SK-N-SH treated with all-trans-retinoic acid at 6 μM for 48 hours (cell line): ENCODE measurements around the gene HTT.

Experiments used
- ATAC-seq: fragments of 200-7000 bp; cut with Tn5 transposase; 3 replicates; pipeline ENCODE4 v1.9.1; 2020; ENCODE audit warnings: mild to moderate bottlenecking, moderate library complexity
- BACH2 ChIP-seq: fragments of 250-450 bp; sonication (Bioruptor Pico); IDR thresholded peaks from 2 replicates; pipeline ENCODE4 v1.9.0; 2021; ENCODE audit warnings: mild to moderate bottlenecking, borderline replicate concordance
- ESRRG ChIP-seq: fragments of 250-450 bp; sonication (Bioruptor Pico); IDR thresholded peaks from 2 replicates; pipeline ENCODE4 v1.6.1; 2021; ENCODE audit warnings: mild to moderate bottlenecking
- GLIS3 ChIP-seq: fragments of 250-450 bp; sonication (Bioruptor Pico); IDR thresholded peaks from 2 replicates; pipeline ENCODE4 v1.5.0; 2020; ENCODE audit warnings: mild to moderate bottlenecking, moderate library complexity
- OSR1 ChIP-seq: fragments of 250-450 bp; sonication (Bioruptor Pico); IDR thresholded peaks from 2 replicates; pipeline ENCODE4 v1.8.0; 2022; ENCODE audit warnings: moderate library complexity, mild to moderate bottlenecking, inconsistent platforms
- PATZ1 ChIP-seq: fragments of 250-450 bp; sonication (Bioruptor Pico); IDR thresholded peaks from 2 replicates; pipeline ENCODE4 v1.8.0; 2020; ENCODE audit warnings: mild to moderate bottlenecking, moderate library complexity, borderline replicate concordance
- PPARA ChIP-seq: fragments of 250-450 bp; sonication (Bioruptor Pico); IDR thresholded peaks from 2 replicates; pipeline ENCODE4 v1.5.0; 2020; ENCODE audit warnings: mild to moderate bottlenecking, borderline replicate concordance
- RARB ChIP-seq: fragments of 250-450 bp; sonication (Bioruptor Pico); IDR thresholded peaks from 2 replicates; pipeline ENCODE4 v1.8.0; 2021; ENCODE audit warnings: mild to moderate bottlenecking, moderate library complexity
- SNAI2 ChIP-seq: fragments of 250-450 bp; sonication (Bioruptor Pico); IDR thresholded peaks from 2 replicates; pipeline ENCODE4 v1.5.0; 2020; ENCODE audit warnings: mild to moderate bottlenecking, moderate library complexity
- TCF4 ChIP-seq: fragments of 250-450 bp; sonication (Bioruptor Pico); IDR thresholded peaks from 2 replicates; pipeline ENCODE4 v1.8.0; 2021; ENCODE audit warnings: mild to moderate bottlenecking, moderate library complexity, borderline replicate concordance
- TOX ChIP-seq: fragments of 250-450 bp; sonication (Bioruptor Pico); IDR thresholded peaks from 2 replicates; pipeline ENCODE4 v1.8.0; 2021; ENCODE audit warnings: mild to moderate bottlenecking, moderate library complexity, borderline replicate concordance
- TSHZ2 ChIP-seq: fragments of 250-450 bp; sonication (Bioruptor Pico); IDR thresholded peaks from 2 replicates; pipeline ENCODE4 v1.5.0; 2020; ENCODE audit warnings: mild to moderate bottlenecking, moderate library complexity
- ZC3H10 ChIP-seq: fragments of 250-450 bp; sonication (Bioruptor Pico); IDR thresholded peaks from 2 replicates; pipeline ENCODE4 v1.5.1; 2021; ENCODE audit warnings: mild to moderate bottlenecking, moderate library complexity
- ZFP30 ChIP-seq: fragments of 450-650 bp; formaldehyde crosslinking; IDR thresholded peaks from 2 replicates; pipeline ENCODE4 v1.5.0; 2022; ENCODE audit warnings: mild to moderate bottlenecking, moderate library complexity
- ZNF8 ChIP-seq: fragments of 450-650 bp; formaldehyde crosslinking; IDR thresholded peaks from 2 replicates; pipeline ENCODE4 v1.5.0; 2020; ENCODE audit warnings: mild to moderate bottlenecking, moderate library complexity
- TF ChIP-seq, protein P1 (sequence below): fragments of 250-450 bp; sonication (Bioruptor Pico); IDR thresholded peaks from 2 replicates; pipeline ENCODE4 v1.5.1; 2021; ENCODE audit warnings: mild to moderate bottlenecking, moderate library complexity
- TF ChIP-seq, protein P2 (sequence below): fragments of 250-450 bp; sonication (Bioruptor Pico); IDR thresholded peaks from 2 replicates; pipeline ENCODE4 v1.5.1; 2020; ENCODE audit warnings: low read depth, mild to moderate bottlenecking, moderate library complexity
- TF ChIP-seq, protein P3 (sequence below): fragments of 250-450 bp; sonication (Bioruptor Pico); IDR thresholded peaks from 2 replicates; pipeline ENCODE4 v1.8.0; 2021; ENCODE audit warnings: low read depth, mild to moderate bottlenecking, moderate library complexity, borderline replicate concordance

The HTT gene

DNA sequence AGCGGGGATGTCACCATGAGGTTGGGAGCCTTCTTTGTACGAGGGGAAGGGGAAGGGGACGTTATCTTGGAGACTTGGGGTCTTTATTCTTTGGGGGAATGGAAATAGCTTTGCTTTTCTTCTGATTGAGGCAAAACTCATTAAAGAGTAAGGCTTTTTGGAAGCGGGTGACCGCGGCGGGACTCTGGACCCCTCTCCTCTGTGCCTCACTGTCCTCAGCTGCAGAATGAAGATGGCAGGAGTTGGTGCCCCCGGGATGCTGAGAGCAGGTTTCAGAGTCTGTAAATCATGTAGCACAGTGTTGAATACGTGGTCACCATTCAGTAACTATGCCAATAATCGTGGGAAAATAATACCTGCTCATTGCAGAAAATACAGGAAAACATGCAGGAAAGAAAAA lies 32.3 kb upstream of the HTT start (continued):
- TF ChIP-seq ZFP30 = no peak
- TF ChIP-seq, protein P1, sequence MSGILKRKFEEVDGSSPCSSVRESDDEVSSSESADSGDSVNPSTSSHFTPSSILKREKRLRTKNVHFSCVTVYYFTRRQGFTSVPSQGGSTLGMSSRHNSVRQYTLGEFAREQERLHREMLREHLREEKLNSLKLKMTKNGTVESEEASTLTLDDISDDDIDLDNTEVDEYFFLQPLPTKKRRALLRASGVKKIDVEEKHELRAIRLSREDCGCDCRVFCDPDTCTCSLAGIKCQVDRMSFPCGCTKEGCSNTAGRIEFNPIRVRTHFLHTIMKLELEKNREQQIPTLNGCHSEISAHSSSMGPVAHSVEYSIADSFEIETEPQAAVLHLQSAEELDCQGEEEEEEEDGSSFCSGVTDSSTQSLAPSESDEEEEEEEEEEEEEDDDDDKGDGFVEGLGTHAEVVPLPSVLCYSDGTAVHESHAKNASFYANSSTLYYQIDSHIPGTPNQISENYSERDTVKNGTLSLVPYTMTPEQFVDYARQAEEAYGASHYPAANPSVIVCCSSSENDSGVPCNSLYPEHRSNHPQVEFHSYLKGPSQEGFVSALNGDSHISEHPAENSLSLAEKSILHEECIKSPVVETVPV = no peak
- no peak for TF ChIP-seq TOX (CRISPR knock-in tag)
- no peak for TF ChIP-seq BACH2 (CRISPR knock-in tag)
- TF ChIP-seq PPARA (CRISPR knock-in tag) = no peak
- no peak for TF ChIP-seq ZNF8 (CRISPR knock-in tag)
- no peak for TF ChIP-seq PATZ1
- TF ChIP-seq OSR1 (CRISPR knock-in tag) = no peak

DNA sequence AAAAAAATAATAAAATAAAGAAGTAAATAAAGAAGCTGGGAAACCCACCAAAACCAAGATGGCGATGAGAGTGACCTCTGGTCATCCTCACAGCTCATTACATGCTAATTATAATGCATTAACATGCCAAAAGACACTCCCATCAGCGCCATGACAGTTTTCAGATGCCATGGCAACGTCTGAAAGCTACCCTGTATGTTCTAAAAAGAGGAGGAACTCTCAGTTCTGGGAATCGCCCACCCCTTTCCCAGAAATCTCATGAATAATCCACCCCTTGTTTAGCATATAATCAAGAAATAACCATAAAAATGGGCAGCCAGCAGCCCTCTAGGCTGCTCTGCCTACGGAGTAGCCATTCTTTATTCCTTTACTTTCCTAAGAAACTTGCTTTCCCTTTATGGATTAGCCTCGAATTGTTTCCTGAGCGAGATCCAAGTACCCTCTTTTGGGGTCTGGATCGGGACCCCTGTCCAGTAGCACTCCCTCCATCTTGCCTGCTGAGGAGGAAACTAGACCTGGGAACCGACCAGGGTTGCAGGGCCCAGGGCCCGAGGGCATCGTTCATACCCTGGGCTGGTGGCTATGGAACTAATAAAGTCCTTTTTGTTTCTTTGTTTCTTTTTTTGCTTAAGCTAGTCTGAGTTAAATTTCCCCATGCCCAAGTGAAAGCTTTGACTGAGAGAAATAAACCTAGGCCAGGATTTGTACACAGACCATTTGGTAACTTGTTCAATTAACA lies 31.0 kb upstream of the HTT start:
- no peak for ATAC-seq
- TF ChIP-seq TSHZ2 (CRISPR knock-in tag) (no peak), ZNF8 (CRISPR knock-in tag) (no peak), SNAI2 (no peak), GLIS3 (no peak), RARB (CRISPR knock-in tag) (no peak), ZFP30 (no peak)
- TF ChIP-seq, protein P1 = no peak
- TF ChIP-seq, protein P2, sequence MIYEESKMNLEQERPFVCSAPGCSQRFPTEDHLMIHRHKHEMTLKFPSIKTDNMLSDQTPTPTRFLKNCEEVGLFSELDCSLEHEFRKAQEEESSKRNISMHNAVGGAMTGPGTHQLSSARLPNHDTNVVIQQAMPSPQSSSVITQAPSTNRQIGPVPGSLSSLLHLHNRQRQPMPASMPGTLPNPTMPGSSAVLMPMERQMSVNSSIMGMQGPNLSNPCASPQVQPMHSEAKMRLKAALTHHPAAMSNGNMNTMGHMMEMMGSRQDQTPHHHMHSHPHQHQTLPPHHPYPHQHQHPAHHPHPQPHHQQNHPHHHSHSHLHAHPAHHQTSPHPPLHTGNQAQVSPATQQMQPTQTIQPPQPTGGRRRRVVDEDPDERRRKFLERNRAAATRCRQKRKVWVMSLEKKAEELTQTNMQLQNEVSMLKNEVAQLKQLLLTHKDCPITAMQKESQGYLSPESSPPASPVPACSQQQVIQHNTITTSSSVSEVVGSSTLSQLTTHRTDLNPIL = no peak
- TF ChIP-seq, protein P3, sequence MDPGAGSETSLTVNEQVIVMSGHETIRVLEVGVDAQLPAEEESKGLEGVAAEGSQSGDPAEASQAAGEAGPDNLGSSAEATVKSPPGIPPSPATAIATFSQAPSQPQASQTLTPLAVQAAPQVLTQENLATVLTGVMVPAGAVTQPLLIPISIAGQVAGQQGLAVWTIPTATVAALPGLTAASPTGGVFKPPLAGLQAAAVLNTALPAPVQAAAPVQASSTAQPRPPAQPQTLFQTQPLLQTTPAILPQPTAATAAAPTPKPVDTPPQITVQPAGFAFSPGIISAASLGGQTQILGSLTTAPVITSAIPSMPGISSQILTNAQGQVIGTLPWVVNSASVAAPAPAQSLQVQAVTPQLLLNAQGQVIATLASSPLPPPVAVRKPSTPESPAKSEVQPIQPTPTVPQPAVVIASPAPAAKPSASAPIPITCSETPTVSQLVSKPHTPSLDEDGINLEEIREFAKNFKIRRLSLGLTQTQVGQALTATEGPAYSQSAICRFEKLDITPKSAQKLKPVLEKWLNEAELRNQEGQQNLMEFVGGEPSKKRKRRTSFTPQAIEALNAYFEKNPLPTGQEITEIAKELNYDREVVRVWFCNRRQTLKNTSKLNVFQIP = no peak

GRCh38 chr4:3044870-3045819 lies 29.3 kb upstream of the HTT start:
- TF ChIP-seq OSR1 (CRISPR knock-in tag) = no peak
- no peak for TF ChIP-seq ESRRG (CRISPR knock-in tag)
- TF ChIP-seq PPARA (CRISPR knock-in tag) = no peak
- TF ChIP-seq RARB (CRISPR knock-in tag) = no peak
- TF ChIP-seq TOX (CRISPR knock-in tag) = no peak
- TF ChIP-seq TSHZ2 (CRISPR knock-in tag) = no peak
- TF ChIP-seq PATZ1 = no peak
- no peak for TF ChIP-seq TCF4 (CRISPR knock-in tag)
- no peak for TF ChIP-seq SNAI2
- TF ChIP-seq ZFP30 = no peak
- no peak for TF ChIP-seq ZC3H10 (CRISPR knock-in tag)
- no peak for ATAC-seq
